Transverse colon (tissue), 4 donors: ENCODE measurements around the gene OR2V1.

Experiments
- EP300 ChIP-seq: sonication (generic); formaldehyde crosslinking; IDR thresholded peaks from one replicate; pipeline ENCODE4 v1.6.1; 2017; ENCODE audit warnings: antibody characterized with exemption, low read depth
- POLR2A ChIP-seq: fragments of 450-650 bp; IDR thresholded peaks from one replicate; pipeline ENCODE4 v1.6.1; 2016; ENCODE audit warnings: antibody characterized with exemption, mild to moderate bottlenecking, moderate library complexity
- POLR2AphosphoS5 ChIP-seq, 3 donors: sonication (generic); formaldehyde crosslinking; IDR thresholded peaks; one replicate each; pipeline ENCODE4 v1.6.1; 2016; ENCODE audit warnings: antibody characterized with exemption in 3 of 3
- TF ChIP-seq, protein P1 (sequence below), 5 experiments: fragments of 200-600 bp in 3 of 5; fragments of 450-650 bp in 2 of 5; sonication (generic) in 3 of 5; IDR thresholded peaks; 1 replicate in 2 of 5; 2 replicates in 3 of 5; pipeline ENCODE4 v1.5.1; 2016 to 2017; ENCODE audit warnings: antibody characterized with exemption in 5 of 5, inconsistent platforms in 3 of 5, mild to moderate bottlenecking in 2 of 5, moderate library complexity in 1 of 5

DNA sequence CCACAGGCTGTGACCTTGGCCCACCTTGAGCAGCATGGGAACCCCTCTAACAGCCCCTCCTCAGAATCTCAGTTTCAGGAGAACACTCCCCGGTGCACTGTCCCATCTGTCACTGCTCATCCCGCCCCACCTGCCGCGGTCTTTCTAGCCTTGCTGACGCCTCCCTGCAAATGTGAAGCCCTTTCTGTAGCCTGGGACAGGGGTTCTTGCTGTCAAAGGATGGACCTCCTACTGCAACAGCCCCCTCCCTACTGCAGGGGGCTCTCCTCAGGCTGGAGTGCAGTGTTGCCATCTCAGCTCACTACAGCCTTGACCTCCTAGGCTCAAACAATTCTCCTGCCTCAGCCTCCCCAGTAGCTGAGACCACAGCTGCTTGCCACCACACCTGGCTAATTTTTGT is 20.0 kb downstream of the OR2V1 start:
- TF ChIP-seq, protein P1, sequence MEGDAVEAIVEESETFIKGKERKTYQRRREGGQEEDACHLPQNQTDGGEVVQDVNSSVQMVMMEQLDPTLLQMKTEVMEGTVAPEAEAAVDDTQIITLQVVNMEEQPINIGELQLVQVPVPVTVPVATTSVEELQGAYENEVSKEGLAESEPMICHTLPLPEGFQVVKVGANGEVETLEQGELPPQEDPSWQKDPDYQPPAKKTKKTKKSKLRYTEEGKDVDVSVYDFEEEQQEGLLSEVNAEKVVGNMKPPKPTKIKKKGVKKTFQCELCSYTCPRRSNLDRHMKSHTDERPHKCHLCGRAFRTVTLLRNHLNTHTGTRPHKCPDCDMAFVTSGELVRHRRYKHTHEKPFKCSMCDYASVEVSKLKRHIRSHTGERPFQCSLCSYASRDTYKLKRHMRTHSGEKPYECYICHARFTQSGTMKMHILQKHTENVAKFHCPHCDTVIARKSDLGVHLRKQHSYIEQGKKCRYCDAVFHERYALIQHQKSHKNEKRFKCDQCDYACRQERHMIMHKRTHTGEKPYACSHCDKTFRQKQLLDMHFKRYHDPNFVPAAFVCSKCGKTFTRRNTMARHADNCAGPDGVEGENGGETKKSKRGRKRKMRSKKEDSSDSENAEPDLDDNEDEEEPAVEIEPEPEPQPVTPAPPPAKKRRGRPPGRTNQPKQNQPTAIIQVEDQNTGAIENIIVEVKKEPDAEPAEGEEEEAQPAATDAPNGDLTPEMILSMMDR (IDR thresholded peaks at IDR 0.05), result no peak
- TF ChIP-seq POLR2A, result no peak
- TF ChIP-seq POLR2AphosphoS5 (IDR thresholded peaks at IDR 0.05), result no peak
- TF ChIP-seq EP300, result no peak
